GM12878 (cell line): Measurements from ENCODE around the gene RBSN.

Experiments used
- CREM ChIP-seq: IDR thresholded peaks from 2 replicates; pipeline ENCODE4 v1.6.1; 2014; ENCODE audit warnings: antibody characterized with exemption, low read depth
- CTCF ChIP-seq, 3 experiments: IDR thresholded peaks in 2 of 3; conservative IDR thresholded peaks in 1 of 3; 2 replicates each; pipeline ENCODE4 v1.5.1; 2011; ENCODE audit warnings: low read depth in 3 of 3, low read length in 3 of 3, mild to moderate bottlenecking in 3 of 3, control low read depth in 2 of 3, moderate library complexity in 2 of 3, inconsistent platforms in 1 of 3, mixed read lengths in 1 of 3; ENCODE audit not compliant: control insufficient read depth in 2 of 3, insufficient read depth in 1 of 3; ENCODE audit errors: extremely low read depth in 1 of 3
- EZH2 ChIP-seq: IDR thresholded peaks from 2 replicates; pipeline ENCODE4 v1.6.1; 2012; ENCODE audit warnings: low read depth, mild to moderate bottlenecking, control low read depth, inconsistent platforms, low read length, borderline replicate concordance; ENCODE audit not compliant: control insufficient read depth
- IRF3 ChIP-seq: fragments of 450-650 bp; IDR thresholded peaks from 2 replicates; pipeline ENCODE4 v1.6.1; 2014; ENCODE audit warnings: mild to moderate bottlenecking
- NBN ChIP-seq: fragments of 450-650 bp; IDR thresholded peaks from 2 replicates; pipeline ENCODE4 v1.6.1; 2016
- POLR2A ChIP-seq: IDR thresholded peaks from 2 replicates; pipeline ENCODE4 v1.6.1; 2011; ENCODE audit warnings: low read depth, mild to moderate bottlenecking, low read length
- POLR2AphosphoS5 ChIP-seq: IDR thresholded peaks from 2 replicates; pipeline ENCODE4 v1.6.1; 2011; ENCODE audit warnings: mild to moderate bottlenecking, low read length, inconsistent platforms
- RB1 ChIP-seq: fragments of 450-650 bp; formaldehyde crosslinking; IDR thresholded peaks from 2 replicates; pipeline ENCODE4 v1.6.1; 2017; ENCODE audit warnings: mild to moderate bottlenecking, borderline replicate concordance
- ZNF217 ChIP-seq: fragments of 450-650 bp; IDR thresholded peaks from 2 replicates; pipeline ENCODE4 v1.6.1; 2017; ENCODE audit warnings: antibody characterized with exemption, mild to moderate bottlenecking

GRCh38 chr3:15113471-15113870, 14.5 kb upstream of the RBSN start:
- TF ChIP-seq ZNF217 = no peak
- no peak for TF ChIP-seq RB1
- TF ChIP-seq EZH2 = no peak
- no peak for TF ChIP-seq POLR2A
- no peak for TF ChIP-seq POLR2AphosphoS5
- no peak for TF ChIP-seq CREM
- no peak for TF ChIP-seq NBN
- TF ChIP-seq IRF3 = no peak
- no peak for TF ChIP-seq CTCF (IDR thresholded peaks at IDR 0.05 in 2 of 3, conservative IDR thresholded peaks at IDR 0.05 in 1 of 3; ENCODE audit: control insufficient read depth in 2 of 3, extremely low read depth in 1 of 3, insufficient read depth in 1 of 3, low read depth in 3 of 3, low read length in 3 of 3)
